H9 (cell line): ENCODE data around the gene PRKCZ. TPM values are rescaled to one million over a fixed set of nuclear protein-coding genes. Genes with fewer than 3 reads are reported as not detected.

Source experiments
- DNase-seq: peaks from one replicate; pipeline ENCODE4 v3.0.0-alpha.2; 2017
- H2AFZ ChIP-seq: one replicate; pipeline ENCODE4 v1.6.1; 2013; ENCODE audit warnings: mild to moderate bottlenecking, low read length, control low read depth, moderate library complexity
- H2AK5ac ChIP-seq: 2 replicates; pipeline ENCODE4 v1.6.1; 2013; ENCODE audit warnings: low read length, control low read depth, mixed read lengths; ENCODE audit not compliant: insufficient read length
- H2BK120ac ChIP-seq: one replicate; pipeline ENCODE4 v1.6.1; 2013; ENCODE audit warnings: low read depth, mild to moderate bottlenecking, low read length, control low read depth, inconsistent platforms; ENCODE audit not compliant: poor library complexity, severe bottlenecking
- H2BK12ac ChIP-seq: 2 replicates; pipeline ENCODE4 v1.6.1; 2013; ENCODE audit warnings: low read length, control low read depth, mixed read lengths, low read depth; ENCODE audit not compliant: insufficient read length
- H2BK15ac ChIP-seq: 2 replicates; pipeline ENCODE4 v1.6.1; 2013; ENCODE audit warnings: low read depth, low read length, control low read depth
- H2BK20ac ChIP-seq: one replicate; pipeline ENCODE4 v1.6.1; 2013; ENCODE audit warnings: low read depth, mild to moderate bottlenecking, low read length, control low read depth, inconsistent platforms; ENCODE audit not compliant: poor library complexity, severe bottlenecking
- H2BK5ac ChIP-seq: 2 replicates; pipeline ENCODE4 v1.6.1; 2013; ENCODE audit warnings: low read length, control low read depth, mixed read lengths; ENCODE audit not compliant: insufficient read length
- H3K14ac ChIP-seq: 2 replicates; pipeline ENCODE4 v1.6.1; 2013; ENCODE audit warnings: low read length, control low read depth; ENCODE audit not compliant: insufficient read depth
- H3K18ac ChIP-seq: 2 replicates; pipeline ENCODE4 v1.6.1; 2013; ENCODE audit warnings: low read depth, mild to moderate bottlenecking, mixed read lengths, low read length, control low read depth; ENCODE audit not compliant: insufficient read length
- H3K23ac ChIP-seq: 2 replicates; pipeline ENCODE4 v1.6.1; 2013; ENCODE audit warnings: low read length, control low read depth, mixed read lengths, low read depth; ENCODE audit not compliant: insufficient read length
- H3K23me2 ChIP-seq: 2 replicates; pipeline ENCODE4 v1.6.1; 2013; ENCODE audit warnings: low read depth, mild to moderate bottlenecking, mixed read lengths, low read length, control low read depth; ENCODE audit not compliant: insufficient read length, poor library complexity, severe bottlenecking
- H3K27ac ChIP-seq: 2 replicates; pipeline ENCODE4 v1.5.1; 2013; ENCODE audit warnings: low read length, control low read depth, mixed read lengths, low read depth; ENCODE audit not compliant: insufficient read length
- H3K27me3 ChIP-seq: 2 replicates; pipeline ENCODE4 v1.6.1; 2013; ENCODE audit warnings: low read length, control low read depth, inconsistent platforms; ENCODE audit not compliant: insufficient read depth
- H3K4ac ChIP-seq: 2 replicates; pipeline ENCODE4 v1.6.1; 2013; ENCODE audit warnings: low read depth, mild to moderate bottlenecking, control low read depth, inconsistent platforms, low read length, moderate library complexity
- H3K4me1 ChIP-seq: 2 replicates; pipeline ENCODE4 v1.6.1; 2013; ENCODE audit warnings: low read length, control low read depth, inconsistent platforms; ENCODE audit not compliant: insufficient read depth
- H3K4me2 ChIP-seq: 2 replicates; pipeline ENCODE4 v1.6.1; 2013; ENCODE audit warnings: low read length, control low read depth, mixed read lengths; ENCODE audit not compliant: insufficient read length, insufficient read depth
- H3K56ac ChIP-seq: 2 replicates; pipeline ENCODE4 v1.6.1; 2013; ENCODE audit warnings: low read depth, mild to moderate bottlenecking, mixed read lengths, low read length, control low read depth; ENCODE audit not compliant: insufficient read length
- H3K79me1 ChIP-seq: 2 replicates; pipeline ENCODE4 v1.6.1; 2013; ENCODE audit warnings: low read depth, mild to moderate bottlenecking, moderate library complexity, low read length, control low read depth, inconsistent platforms; ENCODE audit not compliant: insufficient read depth, poor library complexity, severe bottlenecking
- H3K79me2 ChIP-seq: 2 replicates; pipeline ENCODE4 v1.6.1; 2013; ENCODE audit warnings: low read length, control low read depth, inconsistent platforms; ENCODE audit not compliant: insufficient read depth
- H3K9ac ChIP-seq: 2 replicates; pipeline ENCODE4 v1.6.1; 2013; ENCODE audit warnings: low read length, control low read depth, mixed read lengths; ENCODE audit not compliant: insufficient read length; ENCODE audit errors: extremely low read depth
- H3K9me3 ChIP-seq: one replicate; pipeline ENCODE4 v1.6.1; 2013; ENCODE audit warnings: low read depth, low read length, inconsistent platforms; ENCODE audit not compliant: control insufficient read depth
- H3T11ph ChIP-seq: one replicate; pipeline ENCODE4 v1.6.1; 2013; ENCODE audit warnings: mild to moderate bottlenecking, low read length, control low read depth, inconsistent platforms
- H4K20me1 ChIP-seq: one replicate; pipeline ENCODE4 v1.6.1; 2013; ENCODE audit not compliant: control insufficient read depth, insufficient read length, insufficient read depth
- H4K5ac ChIP-seq: 2 replicates; pipeline ENCODE4 v1.6.1; 2013; ENCODE audit warnings: low read depth, mild to moderate bottlenecking, mixed read lengths, low read length, control low read depth; ENCODE audit not compliant: insufficient read length
- H4K8ac ChIP-seq: replicated peaks from 2 replicates; pipeline ENCODE4 v1.6.1; 2013; ENCODE audit warnings: low read length, control low read depth, mixed read lengths, low read depth; ENCODE audit not compliant: insufficient read length
- H4K91ac ChIP-seq: 2 replicates; pipeline ENCODE4 v1.6.1; 2013; ENCODE audit warnings: low read depth, mild to moderate bottlenecking, moderate library complexity, mixed read lengths, low read length, control low read depth; ENCODE audit not compliant: insufficient read length
- H3K27ac Mint-ChIP-seq, 3 experiments: 2 replicates in 2 of 3; 3 replicates in 1 of 3; pipeline ENCODE4 v1.8.0; 2020 to 2021; ENCODE audit warnings: mixed read lengths in 3 of 3, mild to moderate bottlenecking in 1 of 3, moderate library complexity in 1 of 3
- H3K27me3 Mint-ChIP-seq: 2 replicates; pipeline ENCODE4 v1.8.0; 2021; ENCODE audit warnings: low read depth, mild to moderate bottlenecking, moderate library complexity, mixed read lengths
- H3K36me3 Mint-ChIP-seq, 3 experiments: 2 replicates in 2 of 3; 3 replicates in 1 of 3; pipeline ENCODE4 v1.8.0; 2020 to 2021; ENCODE audit warnings: low read depth in 3 of 3, mixed read lengths in 3 of 3; ENCODE audit not compliant: insufficient read depth in 1 of 3
- H3K4me1 Mint-ChIP-seq, 2 experiments: 2 replicates each; pipeline ENCODE4 v1.8.0; 2020; ENCODE audit warnings: mixed read lengths in 2 of 2
- H3K4me3 Mint-ChIP-seq, 2 experiments: 2 replicates in 1 of 2; 3 replicates in 1 of 2; pipeline ENCODE4 v1.8.0; 2020 to 2021; ENCODE audit warnings: mild to moderate bottlenecking in 2 of 2, mixed read lengths in 2 of 2, moderate library complexity in 1 of 2
- H3K9me3 Mint-ChIP-seq, 2 experiments: 2 replicates in 1 of 2; 3 replicates in 1 of 2; pipeline ENCODE4 v1.8.0; 2020; ENCODE audit warnings: mild to moderate bottlenecking in 2 of 2, mixed read lengths in 2 of 2, moderate library complexity in 1 of 2
- CTCF ChIP-seq: fragments of 200-600 bp; sonication (generic); conservative IDR thresholded peaks from 3 replicates; pipeline ENCODE4 v1.8.0; 2021; ENCODE audit warnings: antibody characterized with exemption, mild to moderate bottlenecking
- WGBS: extraction: QIAGEN DNeasy Blood & Tissue Kit; methylation state at CpG from one replicate; pipeline ENCODE4 v1.1.7; 2013; ENCODE audit warnings: missing lambda C conversion rate, low lambda C conversion rate, mixed read lengths; ENCODE audit not compliant: insufficient read length; ENCODE audit errors: extremely low coverage; 5-methylcytosine and 5-hydroxymethylcytosine counted together
- total RNA-seq: library from RNA; stranded (reverse); gene quantifications from 2 replicates; pipeline ENCODE4 v1.2.1, GENCODE V29; 2021

PRKCZ gene
- total RNA-seq, 1 experiment from 2014 or later, result 48.4 TPM

- Histone ChIP-seq H3K79me1 (no peaks in the 10 kb centered on the region), H4K8ac (no peak overlapping the region), H3K56ac (no peak overlapping the region), H2BK5ac (no peak overlapping the region), H3K27ac (no peak overlapping the region), H3K14ac (no peak overlapping the region), H2AFZ (no peak overlapping the region), H2BK15ac (no peak overlapping the region), H3K4me2 (no peak overlapping the region), H2BK20ac (no peak overlapping the region), H3K79me2 (peaks cover 1% of the 10 kb centered on the region; the same call in 1 of the 2 replicates), H4K91ac (no peak overlapping the region), H2AK5ac (no peak overlapping the region), H3K18ac (no peak overlapping the region), H2BK12ac (no peak overlapping the region), H3K9ac (no peak overlapping the region), H2BK120ac (no peak overlapping the region), H3K23ac (no peak overlapping the region), H3K4me1 (peaks cover 4% of the 10 kb centered on the region; the same call in 1 of the 2 replicates), H3T11ph (no peak overlapping the region), H3K27me3 (no peaks in the 10 kb centered on the region), H4K20me1 (no peaks in the 10 kb centered on the region), H3K23me2 (peaks cover 3% of the 10 kb centered on the region), H3K4ac (no peak overlapping the region), H3K9me3 (no peaks in the 10 kb centered on the region), H4K5ac (no peak overlapping the region)
- peaks cover 26 to 33% of the 10 kb centered on the region in 2 experiments for H3K4me1 Mint-ChIP-seq
- H3K36me3 Mint-ChIP-seq, result no peaks in the 10 kb centered on the region
- WGBS, result no CpG with 5 or more reads among the region's 10 CpGs
- no peak overlapping the region for H3K4me3 Mint-ChIP-seq
- no peak for DNase-seq
- no peaks in the 10 kb centered on the region for H3K9me3 Mint-ChIP-seq
- H3K27ac Mint-ChIP-seq, result no peak overlapping the region
- no peaks in the 10 kb centered on the region for H3K27me3 Mint-ChIP-seq
- TF ChIP-seq CTCF, result no peak
Measured at GRCh38 chr1:2130156-2130555, 79.9 kb downstream of the PRKCZ start.
